Uterus (tissue), 2 donors: ENCODE measurements around the gene KCNJ15.

ENCODE experiments used
- POLR2A ChIP-seq, 2 donors: fragments of 450-650 bp; IDR thresholded peaks; one replicate each; pipeline ENCODE4 v1.6.1; 2016; ENCODE audit warnings: antibody characterized with exemption in 2 of 2, mild to moderate bottlenecking in 1 of 2, moderate library complexity in 1 of 2
- TF ChIP-seq, protein P1 (sequence below), 4 experiments: fragments of 200-600 bp in 2 of 4; fragments of 450-650 bp in 2 of 4; sonication (generic) in 2 of 4; IDR thresholded peaks; one replicate each; pipeline ENCODE4 v1.5.1; 2016 to 2019; ENCODE audit warnings: antibody characterized with exemption in 4 of 4, mild to moderate bottlenecking in 2 of 4, moderate library complexity in 1 of 4

DNA sequence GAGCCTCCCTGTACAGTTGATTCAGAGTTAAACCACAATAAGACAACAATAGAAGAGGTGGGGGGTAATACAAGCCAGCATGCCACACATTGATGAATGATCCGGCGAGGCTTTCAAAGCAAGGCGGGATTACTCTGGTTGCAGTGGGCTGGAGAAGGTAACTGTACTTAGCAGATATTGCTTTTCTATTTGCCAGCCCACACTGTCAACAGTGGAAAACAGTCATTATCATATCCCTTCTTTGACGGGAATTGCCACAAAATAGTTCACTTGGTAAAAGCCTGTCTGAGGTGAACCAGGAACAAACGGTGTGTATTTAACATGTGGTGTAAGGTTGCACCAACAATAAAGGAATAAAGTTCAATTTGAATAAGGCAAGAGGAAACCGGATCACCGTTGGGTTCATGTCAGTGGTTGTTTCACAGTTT, 5.8 kb upstream of the KCNJ15 start:
- TF ChIP-seq, protein P1, sequence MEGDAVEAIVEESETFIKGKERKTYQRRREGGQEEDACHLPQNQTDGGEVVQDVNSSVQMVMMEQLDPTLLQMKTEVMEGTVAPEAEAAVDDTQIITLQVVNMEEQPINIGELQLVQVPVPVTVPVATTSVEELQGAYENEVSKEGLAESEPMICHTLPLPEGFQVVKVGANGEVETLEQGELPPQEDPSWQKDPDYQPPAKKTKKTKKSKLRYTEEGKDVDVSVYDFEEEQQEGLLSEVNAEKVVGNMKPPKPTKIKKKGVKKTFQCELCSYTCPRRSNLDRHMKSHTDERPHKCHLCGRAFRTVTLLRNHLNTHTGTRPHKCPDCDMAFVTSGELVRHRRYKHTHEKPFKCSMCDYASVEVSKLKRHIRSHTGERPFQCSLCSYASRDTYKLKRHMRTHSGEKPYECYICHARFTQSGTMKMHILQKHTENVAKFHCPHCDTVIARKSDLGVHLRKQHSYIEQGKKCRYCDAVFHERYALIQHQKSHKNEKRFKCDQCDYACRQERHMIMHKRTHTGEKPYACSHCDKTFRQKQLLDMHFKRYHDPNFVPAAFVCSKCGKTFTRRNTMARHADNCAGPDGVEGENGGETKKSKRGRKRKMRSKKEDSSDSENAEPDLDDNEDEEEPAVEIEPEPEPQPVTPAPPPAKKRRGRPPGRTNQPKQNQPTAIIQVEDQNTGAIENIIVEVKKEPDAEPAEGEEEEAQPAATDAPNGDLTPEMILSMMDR (IDR thresholded peaks at IDR 0.05) = no peak
- no peak for TF ChIP-seq POLR2A (IDR thresholded peaks at IDR 0.05)
